Activated CD8-positive, alpha-beta memory T cell treated with anti-CD3 and anti-CD28 coated beads, Interleukin-2, amount 10 ng/mL, durations not matched to agents 7 days and 5 days (primary cell): ENCODE results near the gene RANBP10. TPM values are rescaled to one million over a fixed set of nuclear protein-coding genes. Genes with fewer than 3 reads are reported as not detected.

Experiments used
- ATAC-seq: fragments of 150-1000 bp; cut with Tn5 transposase; one replicate; pipeline ENCODE4 v1.10.0; 2021; ENCODE audit warnings: moderate library complexity
- CTCF ChIA-PET: fragments of 350-600 bp; sonication (Branson Sonifier 250); formaldehyde crosslinking; loops from one replicate; lab custom pipeline; 2021; ENCODE audit warnings: antibody characterized with exemption; lab: Charles Lee
- DNase-seq: peaks from one replicate; pipeline ENCODE4 v3.0.0-alpha.2; 2020
- H3K27ac Mint-ChIP-seq: one replicate; pipeline ENCODE4 v1.8.0; 2021; ENCODE audit warnings: mild to moderate bottlenecking, mixed read lengths
- H3K27me3 Mint-ChIP-seq: one replicate; pipeline ENCODE4 v1.8.0; 2021; ENCODE audit warnings: mixed read lengths
- H3K36me3 Mint-ChIP-seq: one replicate; pipeline ENCODE4 v1.8.0; 2021; ENCODE audit warnings: mild to moderate bottlenecking, mixed read lengths
- H3K4me1 Mint-ChIP-seq: one replicate; pipeline ENCODE4 v1.8.0; 2021; ENCODE audit warnings: mixed read lengths
- H3K4me3 Mint-ChIP-seq: one replicate; pipeline ENCODE4 v1.8.0; 2021; ENCODE audit warnings: mild to moderate bottlenecking, moderate library complexity, mixed read lengths
- H3K9me3 Mint-ChIP-seq: one replicate; pipeline ENCODE4 v1.8.0; 2022; ENCODE audit warnings: low read depth, mixed read lengths
- total RNA-seq, 2 experiments: library from RNA; stranded (reverse); gene quantifications; one replicate each; pipeline ENCODE4 v1.2.3, GENCODE V29; 2021

Gene RANBP10
- total RNA-seq, 2 experiments from 2014 or later = 21.2 to 23.7 TPM

DNA sequence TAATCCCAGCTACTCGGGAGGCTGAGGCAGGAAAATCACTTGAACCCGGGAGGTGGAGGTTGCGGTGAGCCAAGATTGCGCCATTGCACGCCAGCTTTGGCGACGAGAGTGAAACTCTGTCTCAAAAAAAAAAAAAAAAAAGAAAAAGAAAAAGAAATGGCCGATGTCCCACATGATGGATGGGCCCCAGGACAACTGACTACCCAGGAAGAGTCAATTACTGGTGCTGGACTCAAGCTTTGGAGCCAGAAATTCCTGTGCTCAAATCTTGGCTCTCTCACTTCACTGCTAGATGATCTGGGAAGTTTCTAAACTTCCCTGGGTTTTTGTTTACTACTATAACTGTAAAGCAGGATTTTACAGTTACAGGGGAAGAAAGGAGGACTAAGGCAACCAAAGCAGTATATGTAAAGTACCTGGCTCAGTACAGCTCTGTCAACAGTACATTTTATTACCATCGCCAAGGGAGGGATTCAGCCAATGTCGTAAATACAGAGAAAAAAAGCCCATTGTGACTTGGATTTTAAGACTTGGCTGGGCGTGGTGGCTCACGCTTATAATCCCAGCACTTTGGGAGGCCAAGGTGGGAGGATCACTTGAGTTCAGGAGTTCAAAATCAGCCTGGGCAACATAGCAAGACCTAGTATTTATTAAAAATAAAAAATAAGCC is 127.9 kb downstream of the RANBP10 start:
- Mint-ChIP-seq H3K27me3 (no peaks in the 10 kb centered on the region), H3K9me3 (no peaks in the 10 kb centered on the region), H3K27ac (no peak overlapping the region), H3K36me3 (peaks cover 2% of the 10 kb centered on the region), H3K4me1 (no peaks in the 10 kb centered on the region), H3K4me3 (no peak overlapping the region)
- DNase-seq (no peak), ATAC-seq (no peak)
- CTCF ChIA-PET = interaction anchor here (1.5 to 2.1 kb wide), 3 partner anchors 9 to 138 kb away, joined by 4 read pairs; no protein-coding TSS in a partner anchor

DNA sequence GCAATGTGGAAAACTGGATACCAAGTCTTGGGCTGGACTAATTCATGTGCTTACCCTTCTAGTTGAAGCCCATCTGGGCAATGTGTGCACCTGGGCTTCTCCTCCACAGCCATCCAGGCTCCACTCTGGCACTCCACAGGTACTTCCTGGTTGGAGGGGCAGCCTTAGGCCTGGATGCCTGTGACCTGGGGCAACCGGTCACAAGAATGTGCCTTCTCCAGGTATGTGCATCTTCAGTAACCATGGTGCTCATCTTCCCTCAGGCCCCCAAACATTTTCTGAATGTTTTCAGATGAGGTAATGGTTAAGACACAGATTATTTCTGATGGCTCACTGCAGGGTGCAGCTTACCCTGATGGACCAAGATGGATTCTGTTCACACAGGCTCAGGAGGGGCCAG is 128.6 kb downstream of the RANBP10 start:
- Mint-ChIP-seq H3K27me3 (no peaks in the 10 kb centered on the region), H3K27ac (no peak overlapping the region), H3K36me3 (no peaks in the 10 kb centered on the region), H3K4me3 (no peak overlapping the region), H3K9me3 (no peaks in the 10 kb centered on the region), H3K4me1 (no peaks in the 10 kb centered on the region)
- no peak for DNase-seq
- ATAC-seq = no peak
- CTCF ChIA-PET = interaction anchor here (1.5 to 1.9 kb wide), 2 partner anchors 10 to 139 kb away, joined by 4 read pairs; no protein-coding TSS in a partner anchor

DNA sequence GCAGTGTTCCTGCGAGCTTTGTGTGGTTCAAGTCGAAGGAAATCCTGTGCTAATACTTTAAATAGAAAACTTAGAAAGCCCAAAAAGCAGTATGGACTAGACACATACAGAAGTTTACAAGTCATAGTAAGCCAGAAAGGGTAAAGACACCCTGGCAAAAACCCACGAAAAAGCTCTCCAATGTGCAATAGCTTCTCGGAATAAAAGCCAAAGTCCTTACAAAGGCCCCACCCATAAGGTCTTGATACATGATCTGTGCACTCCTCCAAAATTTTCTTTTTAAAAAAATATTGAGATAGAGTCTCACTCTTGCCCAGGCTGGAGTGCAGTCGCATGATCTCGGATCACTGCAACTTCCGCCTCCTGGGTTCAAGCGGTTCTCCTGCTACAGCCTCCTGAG is 129.4 kb downstream of the RANBP10 start:
- CTCF ChIA-PET = interaction anchor here (0.9 to 1.9 kb wide), 4 partner anchors 11 to 140 kb away, joined by 3 to 4 read pairs (median 4); partner anchors contain the start of gene CARMIL2
- ATAC-seq (no peak), DNase-seq (no peak)
- no peak overlapping the region for H3K4me3 Mint-ChIP-seq
- no peak overlapping the region for H3K27ac Mint-ChIP-seq
- no peaks in the 10 kb centered on the region for H3K36me3 Mint-ChIP-seq
- H3K4me1 Mint-ChIP-seq = no peaks in the 10 kb centered on the region
- no peaks in the 10 kb centered on the region for H3K9me3 Mint-ChIP-seq
- no peaks in the 10 kb centered on the region for H3K27me3 Mint-ChIP-seq

DNA sequence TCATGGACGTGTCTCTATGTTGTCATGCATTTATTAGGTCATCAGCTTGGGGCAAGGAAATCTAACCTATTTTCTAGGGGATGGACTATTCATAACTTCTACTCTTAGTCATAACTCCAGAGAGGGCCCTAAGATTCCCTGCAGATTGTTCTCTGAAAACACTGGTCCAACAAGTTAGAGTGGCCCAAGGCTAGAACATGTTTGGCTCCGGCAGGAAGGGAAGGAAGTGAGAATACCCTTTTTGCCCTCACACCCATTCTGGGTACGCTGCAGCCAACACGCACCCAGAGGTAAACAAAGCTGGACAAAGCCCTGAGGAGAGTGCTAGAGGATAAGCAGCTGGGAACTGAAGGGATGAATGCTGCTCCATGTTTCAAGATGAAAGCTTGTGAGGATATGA is 129.8 kb downstream of the RANBP10 start:
- CTCF ChIA-PET = interaction anchor here (0.9 to 1.9 kb wide), 3 partner anchors 11 to 129 kb away, joined by 3 to 4 read pairs (median 3); partner anchors contain the start of gene CARMIL2

DNA sequence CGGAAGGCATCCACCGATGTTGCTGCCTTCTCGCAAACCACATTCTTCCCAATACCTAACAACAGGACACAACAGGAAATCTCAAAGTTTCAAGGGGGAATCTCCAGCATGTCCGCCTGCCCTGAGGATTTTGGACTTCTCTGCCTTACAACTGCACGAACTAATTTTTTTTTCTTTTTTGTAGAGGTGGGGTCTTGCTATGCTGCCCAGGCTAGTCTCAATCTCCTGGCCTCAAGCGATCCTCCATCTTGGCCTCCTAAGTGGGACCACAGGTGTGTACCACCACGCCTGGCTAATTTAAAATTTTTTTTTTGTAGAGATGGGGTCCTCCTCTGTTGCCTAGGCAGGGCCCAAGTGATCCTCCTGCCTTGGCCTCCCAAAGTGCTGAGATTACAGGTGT is 130.4 kb downstream of the RANBP10 start:
- no peaks in the 10 kb centered on the region for H3K9me3 Mint-ChIP-seq
- no peaks in the 10 kb centered on the region for H3K27me3 Mint-ChIP-seq
- no peak overlapping the region for H3K4me3 Mint-ChIP-seq
- H3K27ac Mint-ChIP-seq = no peak overlapping the region
- ATAC-seq = no peak
- no peaks in the 10 kb centered on the region for H3K36me3 Mint-ChIP-seq
- no peak for DNase-seq
- CTCF ChIA-PET = interaction anchor here (0.9 kb wide), 1 partner anchor 129 kb away, joined by 3 read pairs; no protein-coding TSS in a partner anchor
- no peaks in the 10 kb centered on the region for H3K4me1 Mint-ChIP-seq

More for the DNA sequence above, 129.8 kb downstream of the RANBP10 start:
- Mint-ChIP-seq H3K9me3 (no peaks in the 10 kb centered on the region), H3K27me3 (no peaks in the 10 kb centered on the region), H3K4me3 (no peak overlapping the region), H3K4me1 (no peaks in the 10 kb centered on the region), H3K27ac (no peak overlapping the region), H3K36me3 (no peaks in the 10 kb centered on the region)
- no peak for DNase-seq
- ATAC-seq = no peak

- H3K36me3 Mint-ChIP-seq = no peaks in the 10 kb centered on the region
- ATAC-seq (no peak), DNase-seq (no peak)
- H3K27me3 Mint-ChIP-seq = no peaks in the 10 kb centered on the region
- H3K27ac Mint-ChIP-seq = no peak overlapping the region
- no peaks in the 10 kb centered on the region for H3K4me1 Mint-ChIP-seq
- H3K4me3 Mint-ChIP-seq = no peak overlapping the region
- no peaks in the 10 kb centered on the region for H3K9me3 Mint-ChIP-seq
- CTCF ChIA-PET = no interaction called here
Observed at GRCh38 chr16:67675579-67675935, 130.8 kb downstream of the RANBP10 start.

GRCh38 chr16:67674851-67675578 is 131.3 kb downstream of the RANBP10 start:
- DNase-seq = no peak
- H3K27me3 Mint-ChIP-seq = no peaks in the 10 kb centered on the region
- no peak overlapping the region for H3K4me3 Mint-ChIP-seq
- no peaks in the 10 kb centered on the region for H3K36me3 Mint-ChIP-seq
- no peak overlapping the region for H3K27ac Mint-ChIP-seq
- no peaks in the 10 kb centered on the region for H3K4me1 Mint-ChIP-seq
- H3K9me3 Mint-ChIP-seq = no peaks in the 10 kb centered on the region
- CTCF ChIA-PET = interaction anchor here (0.9 to 1.2 kb wide), 3 partner anchors 12 to 158 kb away, joined by 3 to 4 read pairs (median 3); no protein-coding TSS in a partner anchor
- ATAC-seq = no peak

DNA sequence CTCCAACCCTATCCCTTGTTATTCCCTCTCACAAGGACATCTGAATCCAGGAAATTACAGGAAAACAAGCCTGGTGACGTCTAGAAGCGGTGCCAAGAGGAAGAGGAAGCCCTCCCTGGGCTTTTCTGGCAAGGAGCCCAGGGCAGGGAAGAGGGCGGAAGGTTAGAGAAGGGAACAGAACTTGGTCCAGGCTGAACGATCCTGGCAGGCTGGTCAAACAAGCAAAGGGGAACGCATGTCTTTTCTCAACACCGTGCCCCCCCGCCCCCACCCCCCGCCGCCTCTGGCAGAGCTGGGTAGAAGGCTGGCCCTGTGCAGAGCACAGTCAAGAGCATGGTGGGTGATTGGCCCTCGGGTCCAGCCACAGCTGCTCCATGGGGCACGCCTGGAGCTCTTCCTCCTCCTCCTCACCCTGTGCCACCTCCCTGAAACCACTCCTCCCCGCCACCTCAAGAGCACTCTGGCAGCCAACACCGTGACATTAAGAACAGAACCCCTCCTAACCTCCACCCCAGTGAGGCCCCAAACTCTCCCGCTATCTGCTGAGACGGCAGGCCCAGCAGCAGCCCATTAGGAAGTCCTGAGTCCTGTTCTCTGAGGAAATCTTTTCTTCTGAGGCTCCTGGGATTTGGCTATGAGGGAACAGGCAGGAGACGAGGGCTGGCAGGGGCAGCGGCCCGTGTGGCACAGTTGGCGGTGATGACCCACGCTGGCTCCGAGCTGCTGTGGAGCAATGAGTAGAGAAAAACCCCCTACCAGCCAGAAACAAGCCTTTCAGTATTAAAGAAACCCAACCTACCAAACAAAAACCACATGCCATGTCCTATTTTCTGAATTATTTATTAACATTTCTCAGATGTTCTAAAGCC is 132.4 kb downstream of the RANBP10 start:
- CTCF ChIA-PET = interaction anchor here (0.9 to 17.7 kb wide), 11 partner anchors 11 to 159 kb away, joined by 3 to 199 read pairs (median 4); partner anchors contain the start of genes ACD and CARMIL2
- H3K27me3 Mint-ChIP-seq = no peaks in the 10 kb centered on the region
- H3K4me3 Mint-ChIP-seq = no peak overlapping the region

More for the DNA sequence above, 132.4 kb downstream of the RANBP10 start:
- H3K36me3 Mint-ChIP-seq = no peaks in the 10 kb centered on the region
- ATAC-seq = no peak
- H3K9me3 Mint-ChIP-seq = no peaks in the 10 kb centered on the region
- H3K27ac Mint-ChIP-seq = no peak overlapping the region
- DNase-seq = no peak
- H3K4me1 Mint-ChIP-seq = no peaks in the 10 kb centered on the region

Other genes with a start within 250 kb of the RANBP10 start
- 10 to 100 TPM; 74.0 to 81.8 TPM for gene CTCF, start 244.0 kb downstream of the RANBP10 start, total RNA-seq
- 100 to 1,000 TPM; 154 to 174 TPM for gene CARMIL2, start 161.4 kb downstream of the RANBP10 start, total RNA-seq
- gene ACD, start 146.3 kb downstream of the RANBP10 start, total RNA-seq = 10 to 100 TPM; 49.7 to 58.1 TPM
- 10 to 100 TPM; 15.2 to 15.5 TPM for gene PARD6A, start 145.6 kb downstream of the RANBP10 start, total RNA-seq
- 1 to 10 TPM; 6.2 to 8.0 TPM for gene ENKD1, start 139.8 kb downstream of the RANBP10 start, total RNA-seq
- gene C16orf86, start 139.7 kb downstream of the RANBP10 start, total RNA-seq = 1 to 10 TPM; 4.1 to 5.1 TPM
- gene GFOD2, start 87.2 kb downstream of the RANBP10 start, total RNA-seq = 10 to 100 TPM; 15.1 to 15.8 TPM
- under 1 TPM; 0.12 to 0.45 TPM for gene TSNAXIP1, start 329 bp upstream of the RANBP10 start, total RNA-seq
- gene THAP11, start 35.8 kb upstream of the RANBP10 start, total RNA-seq = 10 to 100 TPM; 47.9 to 52.7 TPM
- gene NUTF2, start 40.4 kb upstream of the RANBP10 start, total RNA-seq = 100 to 1,000 TPM; 114 to 137 TPM
- gene CENPT, start 41.1 kb upstream of the RANBP10 start, total RNA-seq = 10 to 100 TPM; 61.8 to 69.3 TPM
- gene EDC4, start 66.5 kb upstream of the RANBP10 start, total RNA-seq = 100 to 1,000 TPM; 122 to 124 TPM
- gene NRN1L, start 78.3 kb upstream of the RANBP10 start, total RNA-seq = under 1 TPM; 0.45 to 0.99 TPM
- 10 to 100 TPM; 21.0 to 21.6 TPM for gene PSKH1, start 86.7 kb upstream of the RANBP10 start, total RNA-seq
- 1 to 10 TPM; 5.0 to 6.7 TPM for gene CTRL, start 125.3 kb upstream of the RANBP10 start, total RNA-seq
- 100 to 1,000 TPM; 250 to 296 TPM for gene PSMB10, start 130.3 kb upstream of the RANBP10 start, total RNA-seq
- 10 to 100 TPM; 15.6 to 22.7 TPM for gene LCAT, start 137.6 kb upstream of the RANBP10 start, total RNA-seq
- 10 to 100 TPM; 47.7 to 51.2 TPM for gene SLC12A4, start 162.1 kb upstream of the RANBP10 start, total RNA-seq
- under 1 TPM in 1 of 2 experiments, not detected in 1; 0.28 TPM for gene DPEP3, start 173.9 kb upstream of the RANBP10 start, total RNA-seq
- 1 to 10 TPM; 4.5 to 4.7 TPM for gene DPEP2, start 192.9 kb upstream of the RANBP10 start, total RNA-seq
- gene DPEP2NB, start 209.4 kb upstream of the RANBP10 start, total RNA-seq = not detected
- gene DDX28, start 216.7 kb upstream of the RANBP10 start, total RNA-seq = 10 to 100 TPM; 14.8 to 20.8 TPM
- gene DUS2, start 216.7 kb upstream of the RANBP10 start, total RNA-seq = 10 to 100 TPM; 28.4 to 32.0 TPM